ENCODE measurements around the gene KLC1.

The KLC1 gene

DNA sequence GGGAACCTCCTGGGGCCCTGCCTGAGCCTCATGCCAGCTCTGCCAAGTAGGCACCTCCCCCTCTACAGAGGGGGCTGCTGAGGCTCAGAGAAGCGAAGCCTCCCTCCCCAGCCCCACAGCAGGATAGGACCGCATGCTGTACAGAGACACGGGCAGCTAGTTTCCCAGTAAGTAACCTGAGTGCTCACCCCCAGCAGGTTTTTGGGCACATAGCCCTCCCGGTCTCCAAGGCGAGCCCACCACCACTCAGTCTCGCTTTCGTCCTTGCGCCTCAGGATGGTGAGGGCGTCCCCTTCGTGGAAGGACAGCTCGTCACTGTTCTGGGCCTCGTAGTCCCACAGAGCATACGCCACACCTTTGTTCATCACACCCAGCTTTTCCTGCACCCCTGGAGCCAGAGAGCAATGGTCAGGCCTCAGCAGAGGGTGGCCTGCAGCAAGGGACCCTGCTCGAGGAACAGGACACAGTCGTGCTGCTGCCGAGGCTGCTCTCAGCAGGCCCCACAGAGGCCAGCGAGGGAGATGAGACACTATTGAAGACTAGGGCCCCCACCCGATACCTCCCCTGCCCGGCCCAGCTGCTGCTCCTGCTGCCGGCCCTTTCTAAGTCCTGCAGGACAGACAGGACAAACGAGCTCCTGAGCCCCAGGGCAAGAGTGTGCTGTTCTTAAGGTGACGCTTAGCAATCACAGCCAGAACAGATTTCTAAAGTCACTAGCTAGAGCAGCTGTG is 107.0 kb downstream of the KLC1 start:
- TF ChIP-seq, protein P1, sequence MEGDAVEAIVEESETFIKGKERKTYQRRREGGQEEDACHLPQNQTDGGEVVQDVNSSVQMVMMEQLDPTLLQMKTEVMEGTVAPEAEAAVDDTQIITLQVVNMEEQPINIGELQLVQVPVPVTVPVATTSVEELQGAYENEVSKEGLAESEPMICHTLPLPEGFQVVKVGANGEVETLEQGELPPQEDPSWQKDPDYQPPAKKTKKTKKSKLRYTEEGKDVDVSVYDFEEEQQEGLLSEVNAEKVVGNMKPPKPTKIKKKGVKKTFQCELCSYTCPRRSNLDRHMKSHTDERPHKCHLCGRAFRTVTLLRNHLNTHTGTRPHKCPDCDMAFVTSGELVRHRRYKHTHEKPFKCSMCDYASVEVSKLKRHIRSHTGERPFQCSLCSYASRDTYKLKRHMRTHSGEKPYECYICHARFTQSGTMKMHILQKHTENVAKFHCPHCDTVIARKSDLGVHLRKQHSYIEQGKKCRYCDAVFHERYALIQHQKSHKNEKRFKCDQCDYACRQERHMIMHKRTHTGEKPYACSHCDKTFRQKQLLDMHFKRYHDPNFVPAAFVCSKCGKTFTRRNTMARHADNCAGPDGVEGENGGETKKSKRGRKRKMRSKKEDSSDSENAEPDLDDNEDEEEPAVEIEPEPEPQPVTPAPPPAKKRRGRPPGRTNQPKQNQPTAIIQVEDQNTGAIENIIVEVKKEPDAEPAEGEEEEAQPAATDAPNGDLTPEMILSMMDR (conservative IDR thresholded peaks at IDR 0.05; ENCODE audit: low read depth, low read length) = no peak
- DNase-seq (ENCODE audit: low read depth) = no peak
- no peak overlapping the region for H3K4me3 ChIP-seq (ENCODE audit: low read depth, low read length)

DNA sequence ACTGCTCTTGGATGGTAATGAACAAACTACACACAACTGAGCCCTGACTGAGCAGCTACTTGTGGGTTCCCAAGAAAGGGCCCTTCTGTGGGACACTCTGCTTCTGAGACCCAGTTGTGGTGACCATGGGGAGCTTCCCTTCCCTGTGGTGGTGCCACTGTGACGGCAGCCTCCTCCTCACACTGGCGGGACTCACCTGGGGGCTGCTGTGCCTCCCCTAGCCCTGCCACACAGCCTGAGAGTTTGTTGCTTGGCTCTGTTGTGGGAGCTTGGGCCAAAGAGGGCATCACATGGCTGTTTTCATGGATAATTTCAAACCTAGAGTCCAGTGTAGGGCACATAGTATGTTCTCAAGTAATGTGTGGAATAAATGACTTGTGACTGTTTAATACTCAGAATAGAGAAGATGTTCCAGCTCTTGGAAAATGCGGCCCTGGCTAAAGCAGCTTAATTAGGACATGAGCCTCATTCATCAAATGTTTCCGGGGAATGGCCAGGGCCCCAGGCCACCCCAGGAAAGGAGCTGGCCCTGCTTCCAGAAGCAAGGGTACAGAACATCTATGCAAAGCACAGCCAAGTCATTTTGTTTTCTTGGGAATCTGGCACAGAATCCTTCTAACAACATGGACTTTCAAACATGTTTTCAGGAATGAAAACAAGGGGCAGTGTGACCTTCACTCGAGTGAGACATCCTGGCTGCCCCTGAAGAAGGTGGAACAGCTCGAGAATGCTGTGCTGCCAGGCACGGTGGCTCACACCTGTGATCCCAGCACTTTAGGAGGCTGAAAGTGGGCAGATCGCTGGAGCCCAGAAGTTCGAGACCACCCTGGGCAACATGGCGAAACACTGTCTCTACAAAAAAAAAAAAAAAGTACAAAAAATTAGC is 107.8 kb downstream of the KLC1 start:
- DNase-seq (ENCODE audit: low read depth) = no peak
- TF ChIP-seq, protein P1 (conservative IDR thresholded peaks at IDR 0.05; ENCODE audit: low read depth, low read length) = no peak
- no peak overlapping the region for H3K4me3 ChIP-seq (ENCODE audit: low read depth, low read length)

DNA sequence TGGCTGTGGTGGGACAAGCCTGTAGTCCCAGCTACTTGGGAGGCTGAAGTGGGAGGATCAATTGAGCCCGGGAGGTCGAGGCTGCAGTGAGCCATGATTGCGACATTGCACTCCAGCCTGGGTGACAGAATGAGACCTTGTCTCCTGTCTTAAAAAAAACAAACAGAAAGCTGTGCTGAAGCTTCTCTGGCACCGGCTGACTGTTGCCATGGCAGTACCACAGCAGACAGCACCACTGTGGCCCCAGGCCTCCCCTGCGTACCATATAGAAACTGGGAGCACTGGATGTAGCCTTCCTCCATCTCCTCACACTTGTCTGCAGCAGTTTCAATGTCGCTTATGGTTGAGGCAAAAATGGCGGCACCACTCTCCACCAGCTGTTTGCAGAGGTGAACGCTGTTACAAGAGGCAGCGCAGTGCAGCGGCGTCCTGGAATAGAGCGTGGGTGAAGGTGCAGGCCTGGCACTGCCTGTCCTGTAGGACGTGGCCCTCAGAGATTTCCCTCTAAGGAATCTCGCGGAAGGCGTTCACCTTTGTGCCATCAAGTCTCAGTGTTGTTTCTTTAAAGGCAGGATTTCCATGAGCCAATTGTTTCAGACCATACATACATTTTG is 108.5 kb downstream of the KLC1 start:
- TF ChIP-seq, protein P1 (conservative IDR thresholded peaks at IDR 0.05; ENCODE audit: low read depth, low read length) = no peak
- DNase-seq (ENCODE audit: low read depth) = no peak

DNA sequence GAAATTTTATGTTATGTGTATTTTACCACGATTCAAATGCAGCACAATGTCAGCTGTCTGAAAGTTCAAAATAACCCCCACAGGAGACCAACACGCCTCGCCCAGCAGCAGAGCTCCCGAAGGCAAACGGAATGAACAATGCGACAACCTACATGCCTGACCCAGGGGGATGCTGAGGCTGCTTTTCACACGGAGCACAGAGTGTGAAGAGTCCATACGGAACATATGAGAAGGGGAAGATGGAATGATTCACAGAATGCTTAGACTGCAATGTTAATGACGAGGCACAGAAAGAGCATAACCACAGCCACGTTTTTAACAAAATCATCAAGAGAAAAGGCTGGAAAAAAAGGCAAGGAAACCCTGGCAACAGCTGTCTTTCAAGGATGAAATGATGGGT is 109.2 kb downstream of the KLC1 start:
- no peak for DNase-seq (ENCODE audit: low read depth)
- no peak overlapping the region for H3K4me3 ChIP-seq (ENCODE audit: low read depth, low read length)
- TF ChIP-seq, protein P1 (conservative IDR thresholded peaks at IDR 0.05; ENCODE audit: low read depth, low read length) = no peak

More for the DNA sequence above, 108.5 kb downstream of the KLC1 start:
- H3K4me3 ChIP-seq (ENCODE audit: low read depth, low read length) = no peak overlapping the region

DNA sequence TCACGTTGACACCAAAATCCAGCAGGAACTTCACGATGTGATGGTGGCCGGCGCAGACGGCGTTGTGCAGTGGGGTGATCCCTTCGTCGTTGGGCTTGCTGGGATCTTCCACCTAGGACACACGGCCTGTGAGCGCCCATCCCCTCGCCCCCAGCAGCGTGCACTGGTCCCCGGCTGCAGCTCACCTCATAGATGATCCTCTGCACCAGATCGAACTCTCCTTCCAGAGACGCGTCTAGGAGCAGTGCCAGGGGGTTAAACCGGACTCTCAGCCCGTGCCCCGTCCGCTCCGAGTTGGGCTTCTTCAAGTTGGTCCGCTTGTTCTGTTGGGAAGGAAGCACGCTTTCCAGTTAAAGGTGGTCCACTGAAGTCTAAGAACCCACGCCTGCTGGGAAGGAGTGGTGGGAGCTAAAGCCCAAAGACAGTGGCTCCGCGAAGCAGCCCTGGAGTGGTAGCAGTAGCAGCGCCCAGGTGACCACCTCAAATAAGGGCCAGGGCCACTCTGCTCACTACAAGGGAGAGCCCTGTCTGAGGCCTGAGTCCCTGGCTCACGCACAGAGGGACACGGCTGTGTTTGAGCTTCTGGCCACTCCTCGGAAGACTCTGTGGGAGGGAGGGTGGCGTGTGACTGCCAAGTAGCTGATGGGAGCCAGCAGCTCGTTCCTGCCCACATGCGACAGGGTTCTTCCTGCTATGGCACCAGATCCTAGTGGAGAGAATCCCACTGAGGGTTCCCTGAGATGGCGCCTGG is 109.9 kb downstream of the KLC1 start:
- DNase-seq (ENCODE audit: low read depth) = no peak
- TF ChIP-seq, protein P1 (conservative IDR thresholded peaks at IDR 0.05; ENCODE audit: low read depth, low read length) = no peak
- H3K4me3 ChIP-seq (ENCODE audit: low read depth, low read length) = no peak overlapping the region

DNA sequence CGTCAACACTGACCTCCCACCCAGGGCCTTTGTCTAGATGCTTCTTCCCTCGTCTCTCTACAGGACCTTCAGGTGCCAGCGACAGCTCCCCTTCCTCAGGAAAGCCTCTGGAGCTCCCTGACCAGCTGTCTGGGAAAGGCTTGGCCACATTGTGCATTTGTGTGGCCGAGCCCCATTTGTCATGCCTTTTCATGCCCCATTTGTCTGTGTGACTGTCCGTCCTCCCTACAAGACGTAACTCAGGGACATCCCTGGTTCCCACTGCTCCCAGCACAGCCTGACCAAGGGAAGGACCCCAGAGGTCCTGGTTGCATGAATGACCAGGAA is 110.4 kb downstream of the KLC1 start:
- H3K4me3 ChIP-seq (ENCODE audit: low read depth, low read length) = no peak overlapping the region
- DNase-seq (ENCODE audit: low read depth) = no peak
- TF ChIP-seq, protein P1 (conservative IDR thresholded peaks at IDR 0.05; ENCODE audit: low read depth, low read length) = no peak

All from choroid plexus epithelial cell (primary cell).